NCI-H146 (cell line): ENCODE results near the gene MAFG.
A peak's percentile ranks its signal among the peaks of the same experiment; 100 is the strongest.

Experiments used
- DNase-seq: peaks from one replicate; lab custom pipeline; 2025; lab: John Stamatoyannopoulos, UW

Gene MAFG

GRCh38 chr17:81939881-81940385 is 12.4 kb upstream of the MAFG start:
- DNase-seq = no peak

GRCh38 chr17:81939218-81939617 is 11.7 kb upstream of the MAFG start:
- DNase-seq = no peak

GRCh38 chr17:81935709-81936084 is 8.2 kb upstream of the MAFG start:
- no peak for DNase-seq

- DNase-seq = no peak
These were observed 7.5 kb upstream of the MAFG start for GRCh38 chr17:81934850-81935708.

GRCh38 chr17:81934098-81934757 is 6.7 kb upstream of the MAFG start:
- DNase-seq = no peak

- DNase-seq = no peak
These were observed 5.7 kb upstream of the MAFG start for GRCh38 chr17:81933178-81933699.

- DNase-seq = no peak
These were observed 4.9 kb upstream of the MAFG start for GRCh38 chr17:81932333-81932983.

- DNase-seq = no peak
These were observed 4.2 kb upstream of the MAFG start for GRCh38 chr17:81931557-81932332.

- DNase-seq = no peak
These were observed 3.6 kb upstream of the MAFG start for GRCh38 chr17:81931189-81931556.

- DNase-seq = no peak
These were observed 2.9 kb upstream of the MAFG start for GRCh38 chr17:81930142-81931125.

GRCh38 chr17:81929253-81930141 is 2.0 kb upstream of the MAFG start:
- DNase-seq = no peak

GRCh38 chr17:81928544-81929252 is 1.2 kb upstream of the MAFG start:
- peak; percentile 61 for DNase-seq

- no peak for DNase-seq
These were observed 333 bp downstream of the MAFG start for GRCh38 chr17:81927152-81927652.

- DNase-seq = peak; percentile 80
These were observed 934 bp downstream of the MAFG start for GRCh38 chr17:81926451-81927151.

- no peak for DNase-seq
These were observed 1.6 kb downstream of the MAFG start for GRCh38 chr17:81925860-81926450.

GRCh38 chr17:81924557-81925532 is 2.7 kb downstream of the MAFG start:
- DNase-seq = no peak
